GM12878 (cell line): ENCODE data around the gene CAMTA1. TPM values are rescaled to one million over a fixed set of nuclear protein-coding genes. Genes with fewer than 3 reads are reported as not detected.

Experiments
- ATAC-seq: fragments of 200-7000 bp; cut with Tn5 transposase; 3 replicates; pipeline ENCODE4 v1.9.1; 2020; ENCODE audit warnings: mild to moderate bottlenecking, moderate library complexity
- BruUV-seq: library from RNA; stranded (reverse); fragments of 400-500 nt; replicated peaks from 2 replicates; lab custom pipeline; 2021; lab: Mats Ljungman, UMichigan
- CTCF ChIA-PET: fragments of 300-600 bp; sonication (Branson Sonifier 250); formaldehyde crosslinking; extraction: SDS; loops from one replicate; lab custom pipeline; 2021; ENCODE audit warnings: inconsistent platforms; lab: Yijun Ruan, JAX
- POLR2A ChIA-PET: fragments of 350-600 bp; formaldehyde crosslinking; extraction: SDS; loops from one replicate; lab custom pipeline; 2021; ENCODE audit warnings: inconsistent platforms; lab: Charles Lee
- RAD21 ChIA-PET: fragments of 300-600 bp; sonication (Branson Sonifier 250); formaldehyde crosslinking; loops from one replicate; lab custom pipeline; 2023; ENCODE audit warnings: antibody characterized with exemption; ENCODE audit not compliant: unreplicated experiment; lab: Charles Lee
- SMC1A ChIA-PET: fragments of 300-600 bp; sonication (Branson Sonifier 250); formaldehyde crosslinking; loops from one replicate; lab custom pipeline; 2023; ENCODE audit not compliant: unreplicated experiment, uncharacterized antibody; lab: Charles Lee
- DNase-seq: peaks from one replicate; pipeline ENCODE4 v3.0.0-alpha.2; 2011; ENCODE audit warnings: low read depth, low spot score
- FAIRE-seq: peaks from 3 replicates; lab custom pipeline; 2011; peaks lifted over from hg19 to GRCh38; lab: Jason Lieb, UNC
- H2AFZ ChIP-seq: 2 replicates; pipeline ENCODE4 v1.6.0; 2011; ENCODE audit warnings: low read depth, low read length, control low read depth; ENCODE audit not compliant: control insufficient read depth
- H3K27ac ChIP-seq: 2 replicates; pipeline ENCODE4 v1.5.1; 2011; ENCODE audit warnings: control low read depth; ENCODE audit not compliant: control insufficient read depth, insufficient read depth
- H3K27me3 ChIP-seq, 2 experiments: replicated peaks in 1 of 2; 2 replicates each; pipeline versions ENCODE4 v1.6.0 to v1.6.1; 2011; ENCODE audit warnings: low read length in 1 of 2; ENCODE audit not compliant: control insufficient read depth in 2 of 2, insufficient read depth in 2 of 2
- H3K36me3 ChIP-seq, 2 experiments: 2 replicates each; pipeline ENCODE4 v1.5.1; 2011; ENCODE audit warnings: low read length in 1 of 2; ENCODE audit not compliant: control insufficient read depth in 2 of 2, insufficient read depth in 2 of 2
- H3K4me1 ChIP-seq: 2 replicates; pipeline ENCODE4 v1.6.1; 2011; ENCODE audit warnings: mild to moderate bottlenecking, low read length, moderate library complexity, mixed read lengths; ENCODE audit not compliant: control insufficient read depth, insufficient read depth
- H3K4me2 ChIP-seq: 2 replicates; pipeline ENCODE4 v1.6.0; 2011; ENCODE audit warnings: control low read depth; ENCODE audit not compliant: control insufficient read depth, insufficient read depth
- H3K4me3 ChIP-seq: fragments of 200-600 bp; sonication (generic); 2 replicates; pipeline ENCODE4 v1.5.1; 2016
- H3K79me2 ChIP-seq: 2 replicates; pipeline ENCODE4 v1.6.0; 2011; ENCODE audit warnings: low read length; ENCODE audit not compliant: control insufficient read depth, insufficient read depth
- H3K9ac ChIP-seq: 2 replicates; pipeline ENCODE4 v1.8.0; 2011; ENCODE audit warnings: low read length, control low read depth, mixed read lengths; ENCODE audit not compliant: control insufficient read depth, insufficient read depth
- H3K9me3 ChIP-seq: replicated peaks from 3 replicates; pipeline ENCODE4 v1.5.1; 2011; ENCODE audit warnings: mild to moderate bottlenecking, low read length; ENCODE audit not compliant: control insufficient read depth, insufficient read depth
- H4K20me1 ChIP-seq: 2 replicates; pipeline ENCODE4 v1.6.0; 2011; ENCODE audit not compliant: control insufficient read depth, insufficient read depth
- CEBPB ChIP-seq, 2 experiments: fragments of 150-350 bp in 1 of 2; IDR thresholded peaks; 2 replicates each; pipeline ENCODE4 v1.6.1; 2012 to 2014; ENCODE audit warnings: low read depth in 2 of 2, low read length in 2 of 2, borderline replicate concordance in 1 of 2, inconsistent platforms in 1 of 2
- FOXK2 ChIP-seq: fragments of 450-650 bp; IDR thresholded peaks from 2 replicates; pipeline ENCODE4 v1.6.1; 2017; ENCODE audit warnings: mild to moderate bottlenecking, moderate library complexity
- IKZF2 ChIP-seq, 2 experiments: fragments of 450-650 bp; IDR thresholded peaks; 2 replicates each; pipeline ENCODE4 v1.6.1; 2017; ENCODE audit warnings: mild to moderate bottlenecking in 2 of 2, moderate library complexity in 2 of 2
- JUND ChIP-seq: IDR thresholded peaks from 2 replicates; pipeline ENCODE4 v1.6.1; 2012; ENCODE audit warnings: low read depth, mild to moderate bottlenecking, low read length, improper control_type of control experiment, moderate library complexity
- MLLT1 ChIP-seq: fragments of 450-650 bp; IDR thresholded peaks from 2 replicates; pipeline ENCODE4 v1.6.1; 2016; ENCODE audit warnings: mild to moderate bottlenecking
- NRF1 ChIP-seq: conservative IDR thresholded peaks from 2 replicates; pipeline ENCODE4 v1.6.1; 2011; ENCODE audit warnings: mild to moderate bottlenecking, low read depth, low read length, improper control_type of control experiment
- RAD51 ChIP-seq: fragments of 450-650 bp; IDR thresholded peaks from 2 replicates; pipeline ENCODE4 v1.6.1; 2016; ENCODE audit warnings: moderate library complexity, mild to moderate bottlenecking, inconsistent platforms
- RFX5 ChIP-seq: IDR thresholded peaks from 2 replicates; pipeline ENCODE4 v1.6.1; 2011; ENCODE audit warnings: low read depth, low read length, improper control_type of control experiment
- SKIL ChIP-seq: fragments of 450-650 bp; IDR thresholded peaks from 2 replicates; pipeline ENCODE4 v1.6.1; 2017; ENCODE audit warnings: mild to moderate bottlenecking, low read depth, inconsistent platforms; ENCODE audit not compliant: poor library complexity, severe bottlenecking
- SP1 ChIP-seq: IDR thresholded peaks from one replicate; pipeline ENCODE4 v1.6.1; 2011; ENCODE audit warnings: low read depth, low read length
- SREBF2 ChIP-seq: IDR thresholded peaks from 2 replicates; pipeline ENCODE4 v1.6.1; 2012; ENCODE audit warnings: mild to moderate bottlenecking, low read length
- TARDBP ChIP-seq: IDR thresholded peaks from 2 replicates; pipeline ENCODE4 v1.6.1; 2016; ENCODE audit warnings: borderline replicate concordance
- YBX1 ChIP-seq: fragments of 450-650 bp; IDR thresholded peaks from 2 replicates; pipeline ENCODE4 v1.6.1; 2016; ENCODE audit warnings: antibody characterized with exemption
- ZBTB40 ChIP-seq: fragments of 450-650 bp; IDR thresholded peaks from 2 replicates; pipeline ENCODE4 v1.6.1; 2016; ENCODE audit warnings: mild to moderate bottlenecking, moderate library complexity, borderline replicate concordance
- ZNF24 ChIP-seq: fragments of 450-650 bp; IDR thresholded peaks from 2 replicates; pipeline ENCODE4 v1.6.1; 2017; ENCODE audit warnings: antibody characterized with exemption, mild to moderate bottlenecking
- WGBS: methylation state at CpG from one replicate; pipeline ENCODE4 v1.1.6; 2016; ENCODE audit warnings: low lambda C conversion rate; ENCODE audit not compliant: insufficient replicate concordance, insufficient coverage; ENCODE audit errors: missing lambda C conversion rate; 5-methylcytosine and 5-hydroxymethylcytosine counted together
- in situ Hi-C: fragments of 300-500 bp; cut with MboI; formaldehyde crosslinking; loops from 9 replicates; pipeline ENCODE4 v1.14.3; 2018; ENCODE audit warnings: mixed read lengths
- intact Hi-C: fragments of 100-400 bp; cut with micrococcal nuclease; formaldehyde crosslinking; loops from one replicate; pipeline ENCODE4 v1.14.2; 2022; ENCODE audit not compliant: unreplicated experiment
- polyA plus RNA-seq, 11 experiments: library from polyadenylated mRNA; depleted of rRNA in 4 of 11; unstranded in 6 of 11; stranded (reverse) in 5 of 11; fragments of >200 nt; fragmentation: Nextera tagmentation in 4 of 11; fragmentation: Illumina TruSeq in 1 of 11; extraction: Ambion mirVana in 4 of 11; extraction: Trizol in 1 of 11; gene quantifications; 1 replicate in 1 of 11; 2 replicates in 10 of 11; pipeline versions ENCODE4 v1.2.1 to v1.2.3, GENCODE V29; 2011 to 2016; ENCODE audit warnings: inconsistent platforms in 2 of 11, missing spikeins in 2 of 11, low read depth in 1 of 11
- total RNA-seq, 4 experiments: library from RNA; depleted of rRNA in 3 of 4; stranded (reverse); fragments of >200 nt in 3 of 4; fragmentation: Illumina TruSeq in 1 of 4; extraction: Trizol in 1 of 4; gene quantifications; 2 replicates each; pipeline versions ENCODE4 v1.2.1 to v1.2.3, GENCODE V29; 2013 to 2021

Gene CAMTA1
- total and polyA plus RNA-seq, 10 of the 15 experiments (the other 5 are each of a cell fraction or from before 2014, with no cell fraction given) = 37.7 to 148 (median 76.4) TPM

DNA sequence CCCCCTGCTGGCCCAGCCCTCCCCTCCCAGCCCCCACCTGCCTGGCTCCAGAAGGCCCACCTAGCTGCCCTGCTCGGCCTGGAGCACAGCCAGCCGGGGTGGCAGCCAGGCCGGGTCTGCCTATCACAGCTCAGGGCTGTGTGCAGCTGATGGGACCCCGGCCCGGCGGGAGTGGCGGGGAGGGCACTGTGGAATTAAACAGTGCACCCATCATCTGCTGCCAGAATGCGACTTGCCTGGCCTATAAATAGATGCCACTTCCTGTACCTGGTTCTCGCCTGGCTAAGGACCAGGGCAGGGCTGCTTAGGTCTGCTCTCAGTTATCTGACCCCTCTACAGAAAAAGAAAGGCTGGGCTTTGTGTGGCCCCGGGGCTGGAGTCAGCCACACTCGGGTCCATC lies 887.6 kb downstream of the CAMTA1 start (continued):
- TF ChIP-seq NRF1 (no peak), FOXK2 (no peak), RAD51 (no peak), YBX1 (no peak), TARDBP (no peak), SP1 (no peak), SKIL (no peak), SREBF2 (no peak), RFX5 (no peak)

DNA sequence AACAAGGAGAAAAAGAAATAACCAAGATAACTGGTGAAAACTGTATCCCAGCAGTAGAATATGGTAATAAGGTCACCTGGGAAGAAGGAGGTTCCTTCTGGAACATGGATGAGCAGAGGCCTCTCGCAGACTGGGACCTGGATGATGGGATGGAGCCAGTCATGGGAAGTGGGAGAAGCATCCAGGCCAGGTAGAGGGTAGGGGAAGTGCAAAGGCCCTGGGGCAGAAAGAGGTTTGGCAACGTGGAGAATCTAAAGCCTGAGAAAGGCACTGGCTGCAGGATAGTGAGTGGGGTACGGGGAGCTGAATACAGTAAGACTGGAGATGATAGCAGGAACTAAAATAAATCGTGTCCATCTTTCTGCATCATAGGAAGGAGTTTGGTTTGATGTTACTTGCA lies 889.7 kb downstream of the CAMTA1 start:
- 0% methylated on average over 4 of the region's 4 CpGs for WGBS
- ChIA-PET SMC1A (no interaction called here), POLR2A (no interaction called here), RAD21 (no interaction called here), CTCF (interaction anchor here (0.6 kb wide), 1 partner anchor 95 kb away, joined by 3 read pairs; no protein-coding TSS in a partner anchor)
- Histone ChIP-seq H3K4me2 (no peak overlapping the region), H3K4me3 (no peak overlapping the region), H3K4me1 (no peaks in the 10 kb centered on the region), H3K36me3 (no peaks in the 10 kb centered on the region), H3K27me3 (peaks cover 4 to 6% of the 10 kb centered on the region in 2 experiments; a peak in 3 of 4 replicates), H3K9me3 (no peaks in the 10 kb centered on the region), H3K79me2 (no peaks in the 10 kb centered on the region), H4K20me1 (no peaks in the 10 kb centered on the region), H3K9ac (no peak overlapping the region), H2AFZ (no peak overlapping the region), H3K27ac (no peak overlapping the region)
- FAIRE-seq (no peak), ATAC-seq (no peak), DNase-seq (no peak)
- intact Hi-C loops = no loop called here
- BruUV-seq = no TSS peak
- in situ Hi-C loops = loop anchor here (5.0 kb wide), 2 partner anchors 72 to 227 kb away; no protein-coding TSS in a partner anchor
- TF ChIP-seq ZNF24 = no peak
- no peak for TF ChIP-seq CEBPB (IDR thresholded peaks at IDR 0.05; ENCODE audit: borderline replicate concordance in 1 of 2, low read depth in 2 of 2, low read length in 2 of 2)
- no peak for TF ChIP-seq MLLT1
- TF ChIP-seq JUND = no peak
- no peak for TF ChIP-seq ZBTB40
- TF ChIP-seq IKZF2 (IDR thresholded peaks at IDR 0.05) = no peak
- TF ChIP-seq RAD51 = no peak
